GM21825 (cell line): Measurements from ENCODE around the gene STAM2.
"Not testable (repeated sequence)": the region's sequence is repeated elsewhere in the genome, so short reads cannot be mapped to it uniquely, and the experiment has no call there.

ENCODE experiments used
- ATAC-seq: cut with Tn5 transposase; IDR thresholded peaks from one replicate; pipeline ENCODE4 v1.9.1; 2021; ENCODE audit warnings: mild to moderate bottlenecking, moderate library complexity; ENCODE audit not compliant: unreplicated experiment

Gene STAM2

GRCh38 chr2:152173831-152174230 is 1.7 kb downstream of the STAM2 start:
- no peak for ATAC-seq

GRCh38 chr2:152172201-152172785 is 3.3 kb downstream of the STAM2 start:
- not testable (repeated sequence) for ATAC-seq

- ATAC-seq, result no peak
Observed at GRCh38 chr2:152171718-152172117, 3.8 kb downstream of the STAM2 start.

GRCh38 chr2:152169158-152169557 is 6.4 kb downstream of the STAM2 start:
- ATAC-seq, result not testable (repeated sequence)

GRCh38 chr2:152167470-152167869 is 8.1 kb downstream of the STAM2 start:
- ATAC-seq, result not testable (repeated sequence)

- ATAC-seq, result peak; percentile 53
Observed at GRCh38 chr2:152167065-152167464, 8.5 kb downstream of the STAM2 start.

GRCh38 chr2:152166633-152167032 is 8.9 kb downstream of the STAM2 start:
- peak; percentile 74 for ATAC-seq

GRCh38 chr2:152165780-152166179 is 9.8 kb downstream of the STAM2 start:
- no peak for ATAC-seq

- no peak for ATAC-seq
Observed at GRCh38 chr2:152165306-152165705, 10.3 kb downstream of the STAM2 start.

- ATAC-seq, result not testable (repeated sequence)
Observed at GRCh38 chr2:152163669-152164068, 11.9 kb downstream of the STAM2 start.

GRCh38 chr2:152162141-152162540 is 13.4 kb downstream of the STAM2 start:
- ATAC-seq, result no peak

- no peak for ATAC-seq
Observed at GRCh38 chr2:152161598-152161997, 14.0 kb downstream of the STAM2 start.

GRCh38 chr2:152160378-152160777 is 15.2 kb downstream of the STAM2 start:
- not testable (repeated sequence) for ATAC-seq

- ATAC-seq, result no peak
Observed at GRCh38 chr2:152157253-152157652, 18.3 kb downstream of the STAM2 start.

- ATAC-seq, result no peak
Observed at GRCh38 chr2:152155209-152155608, 20.4 kb downstream of the STAM2 start.

- ATAC-seq, result no peak
Observed at GRCh38 chr2:152154462-152154861, 21.1 kb downstream of the STAM2 start.

- peak; percentile 74 for ATAC-seq
Observed at GRCh38 chr2:152134488-152135280, 40.9 kb downstream of the STAM2 start.

- ATAC-seq, result no peak
Observed at GRCh38 chr2:152132306-152132705, 43.3 kb downstream of the STAM2 start.

- no peak for ATAC-seq
Observed at GRCh38 chr2:152127628-152128027, 47.9 kb downstream of the STAM2 start.

GRCh38 chr2:152126664-152127063 is 48.9 kb downstream of the STAM2 start:
- no peak for ATAC-seq

GRCh38 chr2:152122161-152122560 is 53.4 kb downstream of the STAM2 start:
- ATAC-seq, result no peak

- no peak for ATAC-seq
Observed at GRCh38 chr2:152120430-152120829, 55.1 kb downstream of the STAM2 start.
